ENCODE results near the gene ITIH4.

The ITIH4 gene

GRCh38 chr3:52843881-52844280 is 13.4 kb upstream of the ITIH4 start:
- no peak overlapping the region for H3K9ac ChIP-seq (ENCODE audit: low read depth, low read length)

DNA sequence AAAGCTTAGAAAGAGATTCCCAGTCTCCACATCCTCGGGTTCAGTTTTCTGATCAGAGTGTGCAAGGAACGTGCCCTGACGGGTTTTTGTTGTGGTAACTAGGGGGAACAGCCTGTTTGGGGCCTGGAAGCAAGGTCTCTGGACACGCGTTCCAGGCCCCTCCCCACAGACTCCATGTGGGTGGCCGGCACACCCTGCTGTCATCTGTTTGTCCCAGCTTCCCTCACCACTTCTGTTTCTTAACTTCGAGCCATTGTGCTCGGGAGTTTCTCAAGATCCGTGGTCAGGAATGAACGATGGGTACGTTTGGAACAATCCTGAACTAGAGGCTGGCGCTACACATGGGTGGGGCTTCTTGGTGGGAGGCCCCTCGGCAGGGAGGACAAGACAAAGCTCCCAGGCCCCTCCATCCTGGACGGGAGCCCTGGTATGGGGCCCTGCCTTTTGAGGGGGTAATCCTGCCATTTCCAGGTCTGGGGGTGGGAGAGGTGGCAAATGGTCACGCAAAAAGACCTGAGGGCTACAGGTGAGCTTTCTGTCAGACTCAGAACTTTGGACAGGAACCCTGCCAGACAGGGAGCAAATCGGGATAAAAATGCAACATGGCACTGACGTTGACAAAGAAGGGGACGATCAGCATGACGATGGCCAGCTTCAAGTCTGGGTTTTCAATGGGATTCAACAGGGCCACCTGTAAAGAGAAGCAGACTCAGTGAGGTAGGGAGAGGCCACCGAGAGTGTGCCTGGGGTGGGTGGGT is 12.8 kb upstream of the ITIH4 start:
- H3K36me3 ChIP-seq (ENCODE audit: insufficient read depth, low read length): peaks cover 20% of the 10 kb centered on the region
- H3K27ac ChIP-seq (ENCODE audit: low read length): no peak overlapping the region
- no peaks in the 10 kb centered on the region for H3K79me2 ChIP-seq (ENCODE audit: insufficient read depth, low read length)
- no peaks in the 10 kb centered on the region for H3K4me1 ChIP-seq (ENCODE audit: insufficient read depth, low read length)
- no peaks in the 10 kb centered on the region for H4K20me1 ChIP-seq (ENCODE audit: insufficient read depth, low read length)
- H3K4me2 ChIP-seq (ENCODE audit: insufficient read depth, low read length): no peak overlapping the region
- H3K9me3 ChIP-seq (ENCODE audit: insufficient read depth, low read length, severe bottlenecking): no peaks in the 10 kb centered on the region
- H3K27me3 ChIP-seq (ENCODE audit: insufficient read depth, low read length, poor library complexity): no peaks in the 10 kb centered on the region
- no peak for TF ChIP-seq CTCF (IDR thresholded peaks at IDR 0.05; ENCODE audit: borderline replicate concordance, extremely low read depth, low read length, poor library complexity, severe bottlenecking)
- TF ChIP-seq EZH2 (IDR thresholded peaks at IDR 0.05; ENCODE audit: borderline replicate concordance, low read depth, low read length, severe bottlenecking): no peak
- no peak overlapping the region for H2AFZ ChIP-seq (ENCODE audit: low read depth, low read length)
- H3K9ac ChIP-seq (ENCODE audit: low read depth, low read length): no peak overlapping the region
- H3K4me3 ChIP-seq (ENCODE audit: low read depth in 1 of 2, low read length in 2 of 2): no peak overlapping the region
- ATAC-seq (ENCODE audit: insufficient read depth, low read depth): no peak
- DNase-seq: no peak

More at GRCh38 chr3:52843881-52844280, 13.4 kb upstream of the ITIH4 start:
- DNase-seq: no peak
- no peak overlapping the region for H3K27ac ChIP-seq (ENCODE audit: low read length)
- no peaks in the 10 kb centered on the region for H3K79me2 ChIP-seq (ENCODE audit: insufficient read depth, low read length)
- H3K36me3 ChIP-seq (ENCODE audit: insufficient read depth, low read length): peaks cover 26% of the 10 kb centered on the region
- no peak for TF ChIP-seq CTCF (IDR thresholded peaks at IDR 0.05; ENCODE audit: borderline replicate concordance, extremely low read depth, low read length, poor library complexity, severe bottlenecking)
- TF ChIP-seq EZH2 (IDR thresholded peaks at IDR 0.05; ENCODE audit: borderline replicate concordance, low read depth, low read length, severe bottlenecking): no peak
- H3K27me3 ChIP-seq (ENCODE audit: insufficient read depth, low read length, poor library complexity): no peaks in the 10 kb centered on the region
- H4K20me1 ChIP-seq (ENCODE audit: insufficient read depth, low read length): no peaks in the 10 kb centered on the region
- H3K4me3 ChIP-seq (ENCODE audit: low read depth in 1 of 2, low read length in 2 of 2): no peak overlapping the region
- H3K4me2 ChIP-seq (ENCODE audit: insufficient read depth, low read length): no peak overlapping the region
- no peaks in the 10 kb centered on the region for H3K9me3 ChIP-seq (ENCODE audit: insufficient read depth, low read length, severe bottlenecking)
- no peak overlapping the region for H2AFZ ChIP-seq (ENCODE audit: low read depth, low read length)
- ATAC-seq (ENCODE audit: insufficient read depth, low read depth): no peak
- no peaks in the 10 kb centered on the region for H3K4me1 ChIP-seq (ENCODE audit: insufficient read depth, low read length)

DNA sequence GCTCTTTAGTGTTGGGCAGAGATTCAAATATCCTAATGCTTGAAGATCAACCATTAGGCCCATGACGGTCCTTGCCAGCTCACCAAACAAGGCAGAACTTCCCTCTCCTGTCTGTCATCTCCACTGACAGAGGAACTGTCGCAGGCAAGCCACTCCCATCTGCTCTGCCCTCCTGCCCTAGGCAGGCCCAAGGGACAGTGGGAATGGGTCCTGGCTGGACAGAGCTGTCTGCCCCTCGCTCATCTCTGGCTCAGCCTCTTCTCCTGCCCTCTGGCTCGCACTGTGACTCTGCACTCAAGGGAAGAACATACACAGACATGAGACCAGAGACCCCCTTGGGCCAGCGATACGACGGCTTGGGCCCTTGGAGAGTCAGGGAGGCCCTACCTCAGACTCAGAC is 12.0 kb upstream of the ITIH4 start:
- H3K27ac ChIP-seq (ENCODE audit: low read length): no peak overlapping the region
- no peak for TF ChIP-seq CTCF (IDR thresholded peaks at IDR 0.05; ENCODE audit: borderline replicate concordance, extremely low read depth, low read length, poor library complexity, severe bottlenecking)
- no peak for TF ChIP-seq EZH2 (IDR thresholded peaks at IDR 0.05; ENCODE audit: borderline replicate concordance, low read depth, low read length, severe bottlenecking)
- no peak overlapping the region for H3K9ac ChIP-seq (ENCODE audit: low read depth, low read length)
- DNase-seq (no peak), ATAC-seq (ENCODE audit: insufficient read depth, low read depth) (no peak)
- no peaks in the 10 kb centered on the region for H3K4me1 ChIP-seq (ENCODE audit: insufficient read depth, low read length)
- H3K4me2 ChIP-seq (ENCODE audit: insufficient read depth, low read length): no peak overlapping the region
- no peak overlapping the region for H3K4me3 ChIP-seq (ENCODE audit: low read depth in 1 of 2, low read length in 2 of 2)
- H3K27me3 ChIP-seq (ENCODE audit: insufficient read depth, low read length, poor library complexity): no peaks in the 10 kb centered on the region
- H4K20me1 ChIP-seq (ENCODE audit: insufficient read depth, low read length): no peaks in the 10 kb centered on the region
- H2AFZ ChIP-seq (ENCODE audit: low read depth, low read length): no peak overlapping the region
- no peaks in the 10 kb centered on the region for H3K79me2 ChIP-seq (ENCODE audit: insufficient read depth, low read length)
- no peaks in the 10 kb centered on the region for H3K9me3 ChIP-seq (ENCODE audit: insufficient read depth, low read length, severe bottlenecking)
- H3K36me3 ChIP-seq (ENCODE audit: insufficient read depth, low read length): peaks cover 18% of the 10 kb centered on the region

Data from DND-41 (cell line).